GM12874 (cell line): ENCODE data around the gene MPND.

Source experiments
- CTCF ChIP-seq: IDR thresholded peaks from 2 replicates; pipeline ENCODE4 v1.5.1; 2011; ENCODE audit warnings: low read depth, mild to moderate bottlenecking, control low read depth, low read length, moderate library complexity; ENCODE audit not compliant: insufficient read depth

The MPND gene

GRCh38 chr19:4343370-4344307, at the start of gene MPND:
Gene MPND (plus strand): TSS chr19:4343562. CDS start chr19:4343594, 32 bp downstream.
- no peak for TF ChIP-seq CTCF

GRCh38 chr19:4294389-4294788, 49.0 kb upstream of the MPND start:
- TF ChIP-seq CTCF, result no peak

- no peak for TF ChIP-seq CTCF
Measured at GRCh38 chr19:4295972-4296771, 47.2 kb upstream of the MPND start.

- no peak for TF ChIP-seq CTCF
Measured at GRCh38 chr19:4297901-4298809, 45.2 kb upstream of the MPND start.

GRCh38 chr19:4298810-4299550, 44.4 kb upstream of the MPND start:
- no peak for TF ChIP-seq CTCF

- TF ChIP-seq CTCF, result no peak
Measured at GRCh38 chr19:4300589-4300988, 42.8 kb upstream of the MPND start.
